ENCODE results near the gene CAMK2N2. TPM values are rescaled to one million over a fixed set of nuclear protein-coding genes. Genes with fewer than 3 reads are reported as not detected.

Gene CAMK2N2
- total RNA-seq, 1 experiment from 2014 or later, result 0.66 TPM

GRCh38 chr3:184222521-184222920, 38.8 kb downstream of the CAMK2N2 start:
- Mint-ChIP-seq H3K36me3 (ENCODE audit: insufficient read depth, unreplicated experiment) (no peaks in the 10 kb centered on the region), H3K4me1 (ENCODE audit: low read depth, unreplicated experiment) (no peaks in the 10 kb centered on the region), H3K4me3 (ENCODE audit: unreplicated experiment) (no peak overlapping the region), H3K27ac (ENCODE audit: unreplicated experiment) (no peak overlapping the region), H3K9me3 (ENCODE audit: unreplicated experiment) (no peaks in the 10 kb centered on the region), H3K27me3 (ENCODE audit: insufficient read depth, unreplicated experiment) (peaks cover 12% of the 10 kb centered on the region)
- POLR2A ChIA-PET, result no interaction called here
- CTCF ChIA-PET, result interaction anchor here (0.6 kb wide), 1 partner anchor 132 kb away, joined by 3 read pairs; no protein-coding TSS in a partner anchor
- no TSS peak for BruUV-seq (replicated peaks)
- Histone ChIP-seq H3K36me3 (ENCODE audit: control insufficient read depth, insufficient read depth, low read length) (no peaks in the 10 kb centered on the region), H3K27me3 (replicated peaks; ENCODE audit: control insufficient read depth, insufficient read depth, low read length) (no peaks in the 10 kb centered on the region; the same call in 1 of the 2 replicates), H3K4me1 (no peaks in the 10 kb centered on the region), H3K4me3 (ENCODE audit: low read depth, low read length) (no peak overlapping the region), H3K9me3 (no peaks in the 10 kb centered on the region)
- no peak for DNase-seq
- intact Hi-C loops (cut with micrococcal nuclease; ENCODE audit: unreplicated experiment), result no loop called here
- TF ChIP-seq, protein P1, sequence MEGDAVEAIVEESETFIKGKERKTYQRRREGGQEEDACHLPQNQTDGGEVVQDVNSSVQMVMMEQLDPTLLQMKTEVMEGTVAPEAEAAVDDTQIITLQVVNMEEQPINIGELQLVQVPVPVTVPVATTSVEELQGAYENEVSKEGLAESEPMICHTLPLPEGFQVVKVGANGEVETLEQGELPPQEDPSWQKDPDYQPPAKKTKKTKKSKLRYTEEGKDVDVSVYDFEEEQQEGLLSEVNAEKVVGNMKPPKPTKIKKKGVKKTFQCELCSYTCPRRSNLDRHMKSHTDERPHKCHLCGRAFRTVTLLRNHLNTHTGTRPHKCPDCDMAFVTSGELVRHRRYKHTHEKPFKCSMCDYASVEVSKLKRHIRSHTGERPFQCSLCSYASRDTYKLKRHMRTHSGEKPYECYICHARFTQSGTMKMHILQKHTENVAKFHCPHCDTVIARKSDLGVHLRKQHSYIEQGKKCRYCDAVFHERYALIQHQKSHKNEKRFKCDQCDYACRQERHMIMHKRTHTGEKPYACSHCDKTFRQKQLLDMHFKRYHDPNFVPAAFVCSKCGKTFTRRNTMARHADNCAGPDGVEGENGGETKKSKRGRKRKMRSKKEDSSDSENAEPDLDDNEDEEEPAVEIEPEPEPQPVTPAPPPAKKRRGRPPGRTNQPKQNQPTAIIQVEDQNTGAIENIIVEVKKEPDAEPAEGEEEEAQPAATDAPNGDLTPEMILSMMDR (IDR thresholded peaks at IDR 0.05; ENCODE audit: insufficient read depth in 1 of 2, low read depth in 1 of 2, low read length in 1 of 2, severe bottlenecking in 1 of 2, unreplicated experiment in 1 of 2), result no peak

DNA sequence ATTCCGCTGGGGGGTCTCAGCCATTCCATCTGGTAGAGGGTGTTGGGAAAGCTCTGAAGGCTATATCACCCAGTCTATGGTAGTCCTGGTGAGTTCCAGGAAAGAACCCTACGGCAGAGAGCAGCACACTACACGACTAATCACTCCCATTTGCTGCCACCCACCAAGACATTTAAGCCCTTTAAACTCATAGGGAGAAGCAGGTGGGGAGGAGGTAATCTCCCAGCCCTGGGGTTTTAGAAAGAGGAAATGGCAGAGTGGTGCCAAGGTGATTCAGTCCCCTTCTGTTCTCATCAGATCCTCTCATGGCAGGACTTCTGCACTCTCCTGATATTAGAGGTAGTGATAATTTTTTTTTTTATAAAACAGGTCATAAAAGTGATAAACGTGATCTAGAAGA, 42.5 kb downstream of the CAMK2N2 start:
- POLR2A ChIA-PET, result interaction anchor here (0.6 kb wide), 1 partner anchor 582 kb away, joined by 3 read pairs; no protein-coding TSS in a partner anchor
- TF ChIP-seq, protein P1 (IDR thresholded peaks at IDR 0.05; ENCODE audit: insufficient read depth in 1 of 2, low read depth in 1 of 2, low read length in 1 of 2, severe bottlenecking in 1 of 2, unreplicated experiment in 1 of 2), result no peak
- Histone ChIP-seq H3K9me3 (no peaks in the 10 kb centered on the region), H3K27me3 (replicated peaks; ENCODE audit: control insufficient read depth, insufficient read depth, low read length) (no peaks in the 10 kb centered on the region), H3K4me1 (no peaks in the 10 kb centered on the region), H3K4me3 (ENCODE audit: low read depth, low read length) (no peak overlapping the region), H3K36me3 (ENCODE audit: control insufficient read depth, insufficient read depth, low read length) (no peaks in the 10 kb centered on the region)
- Mint-ChIP-seq H3K27ac (ENCODE audit: unreplicated experiment) (no peak overlapping the region), H3K4me1 (ENCODE audit: low read depth, unreplicated experiment) (no peaks in the 10 kb centered on the region), H3K4me3 (ENCODE audit: unreplicated experiment) (no peak overlapping the region), H3K9me3 (ENCODE audit: unreplicated experiment) (no peaks in the 10 kb centered on the region), H3K27me3 (ENCODE audit: insufficient read depth, unreplicated experiment) (peaks cover 7% of the 10 kb centered on the region), H3K36me3 (ENCODE audit: insufficient read depth, unreplicated experiment) (no peaks in the 10 kb centered on the region)
- intact Hi-C loops (cut with micrococcal nuclease; ENCODE audit: unreplicated experiment), result no loop called here
- CTCF ChIA-PET, result interaction anchor here (0.6 kb wide), 1 partner anchor 9 kb away, joined by 3 read pairs; no protein-coding TSS in a partner anchor
- no peak for DNase-seq
- BruUV-seq (replicated peaks), result no TSS peak

DNA sequence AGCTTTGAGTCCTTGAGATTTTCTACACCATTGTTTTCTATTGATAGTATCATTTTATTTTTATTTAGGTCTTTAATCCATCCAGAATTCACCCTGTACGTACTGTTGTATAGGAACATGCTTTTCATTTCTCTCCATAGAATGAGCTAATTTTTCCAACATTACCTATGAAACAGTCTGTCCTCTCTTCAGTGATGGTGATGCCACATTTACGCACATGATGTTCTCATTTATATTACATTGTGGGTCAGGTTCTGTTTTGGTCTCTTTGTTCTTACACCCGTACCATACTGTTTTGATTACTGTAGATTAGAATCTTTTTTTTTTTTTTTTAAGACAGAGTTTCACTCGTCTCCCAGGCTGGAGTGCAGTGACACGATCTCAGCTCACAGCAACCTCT, 49.6 kb downstream of the CAMK2N2 start:
- H3K4me3 Mint-ChIP-seq (ENCODE audit: unreplicated experiment), result no peak overlapping the region
- H3K9me3 ChIP-seq, result no peaks in the 10 kb centered on the region
- no peaks in the 10 kb centered on the region for H3K4me1 ChIP-seq
- H3K36me3 Mint-ChIP-seq (ENCODE audit: insufficient read depth, unreplicated experiment), result no peaks in the 10 kb centered on the region
- intact Hi-C loops (cut with micrococcal nuclease; ENCODE audit: unreplicated experiment), result no loop called here
- peaks cover 9% of the 10 kb centered on the region for H3K27me3 Mint-ChIP-seq (ENCODE audit: insufficient read depth, unreplicated experiment)
- DNase-seq, result no peak
- no TSS peak for BruUV-seq (replicated peaks)
- no peak overlapping the region for H3K4me3 ChIP-seq (ENCODE audit: low read depth, low read length)
- no peaks in the 10 kb centered on the region for H3K9me3 Mint-ChIP-seq (ENCODE audit: unreplicated experiment)
- ChIA-PET POLR2A (no interaction called here), CTCF (interaction anchor here (1.2 kb wide), 1 partner anchor 16 kb away, joined by 3 read pairs; no protein-coding TSS in a partner anchor)
- H3K36me3 ChIP-seq (ENCODE audit: control insufficient read depth, insufficient read depth, low read length), result no peaks in the 10 kb centered on the region
- no peak overlapping the region for H3K27ac Mint-ChIP-seq (ENCODE audit: unreplicated experiment)
- TF ChIP-seq, protein P1 (IDR thresholded peaks at IDR 0.05; ENCODE audit: insufficient read depth in 1 of 2, low read depth in 1 of 2, low read length in 1 of 2, severe bottlenecking in 1 of 2, unreplicated experiment in 1 of 2), result no peak
- H3K4me1 Mint-ChIP-seq (ENCODE audit: low read depth, unreplicated experiment), result no peaks in the 10 kb centered on the region
- no peaks in the 10 kb centered on the region for H3K27me3 ChIP-seq (replicated peaks; ENCODE audit: control insufficient read depth, insufficient read depth, low read length)

All from Caco-2 (cell line).